NOMO-1 (cell line): ENCODE measurements around the gene B2M.

Experiments
- DNase-seq, 2 experiments: peaks; one replicate each; lab custom pipeline; 2025; ENCODE audit not compliant: unreplicated experiment in 2 of 2; lab: John Stamatoyannopoulos, UW

B2M gene

DNA sequence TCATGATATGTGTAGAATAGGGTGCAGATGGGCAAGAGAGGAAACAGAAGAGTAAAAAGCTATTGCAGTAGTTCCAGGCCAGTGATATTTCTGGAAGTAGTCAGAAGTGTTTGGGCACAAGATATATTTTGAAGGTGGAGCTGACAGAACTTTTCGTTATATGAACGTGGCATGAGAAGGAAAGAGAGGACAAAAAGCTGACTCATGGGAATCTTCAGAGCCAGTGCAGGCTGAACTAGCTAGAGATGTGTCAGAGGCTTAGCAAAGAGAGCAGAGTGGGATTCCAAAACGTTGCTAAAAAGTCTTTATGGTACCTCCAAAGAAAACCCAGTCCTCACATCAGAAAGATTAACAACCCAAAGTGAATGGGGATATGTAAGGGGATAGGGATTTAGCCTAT lies 53.7 kb downstream of the B2M start:
- DNase-seq, result no peak
